Measurements from ENCODE around the gene SMYD3.

The SMYD3 gene

GRCh38 chr1:246415028-246415427 lies 92.1 kb downstream of the SMYD3 start:
- DNase-seq: no peak
- H2AFZ ChIP-seq (ENCODE audit: low read length): no peak overlapping the region
- no peak overlapping the region for H3K9ac ChIP-seq (ENCODE audit: low read length)
- no peaks in the 10 kb centered on the region for H3K9me3 ChIP-seq (replicated peaks; ENCODE audit: insufficient read depth, low read length)
- no peaks in the 10 kb centered on the region for H3K9me2 ChIP-seq (replicated peaks; ENCODE audit: insufficient read depth, low read length)
- no peak overlapping the region for H3K27ac ChIP-seq (ENCODE audit: low read length)
- TF ChIP-seq EZH2phosphoT487 (IDR thresholded peaks at IDR 0.05; ENCODE audit: low read length) (no peak), CTCF (IDR thresholded peaks at IDR 0.05; ENCODE audit: low read length) (no peak), EZH2 (optimal IDR thresholded peaks at IDR 0.05; ENCODE audit: low read depth, low read length) (no peak)
- H3K79me2 ChIP-seq (ENCODE audit: low read length): no peaks in the 10 kb centered on the region
- H3K27me3 ChIP-seq (replicated peaks; ENCODE audit: insufficient read depth, low read length): no peaks in the 10 kb centered on the region
- H3K36me3 ChIP-seq (replicated peaks; ENCODE audit: insufficient read depth, low read length): no peaks in the 10 kb centered on the region
- H4K20me1 ChIP-seq (ENCODE audit: insufficient read depth, low read length): no peaks in the 10 kb centered on the region
- no peaks in the 10 kb centered on the region for H3K4me1 ChIP-seq (ENCODE audit: low read length)
- no peak overlapping the region for H3K4me2 ChIP-seq (ENCODE audit: low read depth, low read length)
- H3F3A ChIP-seq (ENCODE audit: insufficient read depth, low read length): no peaks in the 10 kb centered on the region
- H3K4me3 ChIP-seq (ENCODE audit: low read length): no peak overlapping the region

GRCh38 chr1:246413430-246413829 lies 93.6 kb downstream of the SMYD3 start:
- Histone ChIP-seq H3K27me3 (replicated peaks; ENCODE audit: insufficient read depth, low read length) (no peaks in the 10 kb centered on the region), H3K4me2 (ENCODE audit: low read depth, low read length) (no peak overlapping the region), H3K79me2 (ENCODE audit: low read length) (no peaks in the 10 kb centered on the region), H3K9me3 (replicated peaks; ENCODE audit: insufficient read depth, low read length) (no peaks in the 10 kb centered on the region), H2AFZ (ENCODE audit: low read length) (no peak overlapping the region), H3K27ac (ENCODE audit: low read length) (no peak overlapping the region), H4K20me1 (ENCODE audit: insufficient read depth, low read length) (no peaks in the 10 kb centered on the region), H3K4me1 (ENCODE audit: low read length) (no peaks in the 10 kb centered on the region), H3K4me3 (ENCODE audit: low read length) (no peak overlapping the region), H3K9ac (ENCODE audit: low read length) (no peak overlapping the region), H3K9me2 (replicated peaks; ENCODE audit: insufficient read depth, low read length) (no peaks in the 10 kb centered on the region), H3F3A (ENCODE audit: insufficient read depth, low read length) (no peaks in the 10 kb centered on the region), H3K36me3 (replicated peaks; ENCODE audit: insufficient read depth, low read length) (no peaks in the 10 kb centered on the region)
- TF ChIP-seq CTCF (IDR thresholded peaks at IDR 0.05; ENCODE audit: low read length) (no peak), EZH2 (optimal IDR thresholded peaks at IDR 0.05; ENCODE audit: low read depth, low read length) (no peak)
- no peak for DNase-seq

- Histone ChIP-seq H4K20me1 (ENCODE audit: insufficient read depth, low read length) (no peaks in the 10 kb centered on the region), H3K9ac (ENCODE audit: low read length) (no peak overlapping the region), H3K27ac (ENCODE audit: low read length) (no peak overlapping the region), H3K9me3 (replicated peaks; ENCODE audit: insufficient read depth, low read length) (no peaks in the 10 kb centered on the region), H2AFZ (ENCODE audit: low read length) (no peak overlapping the region), H3F3A (ENCODE audit: insufficient read depth, low read length) (no peaks in the 10 kb centered on the region), H3K4me1 (ENCODE audit: low read length) (no peaks in the 10 kb centered on the region), H3K9me2 (replicated peaks; ENCODE audit: insufficient read depth, low read length) (no peaks in the 10 kb centered on the region), H3K4me3 (ENCODE audit: low read length) (no peak overlapping the region), H3K27me3 (replicated peaks; ENCODE audit: insufficient read depth, low read length) (no peaks in the 10 kb centered on the region), H3K4me2 (ENCODE audit: low read depth, low read length) (no peak overlapping the region), H3K79me2 (ENCODE audit: low read length) (no peaks in the 10 kb centered on the region), H3K36me3 (replicated peaks; ENCODE audit: insufficient read depth, low read length) (no peaks in the 10 kb centered on the region)
- DNase-seq: no peak
- TF ChIP-seq CTCF (IDR thresholded peaks at IDR 0.05; ENCODE audit: low read length) (no peak), EZH2 (optimal IDR thresholded peaks at IDR 0.05; ENCODE audit: low read depth, low read length) (no peak), EZH2phosphoT487 (IDR thresholded peaks at IDR 0.05; ENCODE audit: low read length) (no peak)
These were observed 103.0 kb downstream of the SMYD3 start for GRCh38 chr1:246404078-246404477.
